GM23248 (cell line): ENCODE data around the gene TRAF7. TPM values are rescaled to one million over a fixed set of nuclear protein-coding genes. Genes with fewer than 3 reads are reported as not detected.

Experiments used
- DNase-seq: peaks from one replicate; pipeline ENCODE4 v3.0.0-alpha.2; 2015
- H2AFZ ChIP-seq: fragments of 200-600 bp; sonication (generic); 2 replicates; pipeline ENCODE4 v1.6.1; 2016; ENCODE audit warnings: antibody characterized with exemption
- H3F3A ChIP-seq: fragments of 200-600 bp; sonication (generic); 2 replicates; pipeline ENCODE4 v1.6.1; 2016; ENCODE audit warnings: mild to moderate bottlenecking, antibody characterized with exemption, mixed run types; ENCODE audit not compliant: insufficient read depth
- H3K27ac ChIP-seq: fragments of 200-600 bp; sonication (generic); 2 replicates; pipeline ENCODE4 v1.5.1; 2016; ENCODE audit warnings: mild to moderate bottlenecking
- H3K27me3 ChIP-seq: fragments of 200-600 bp; sonication (generic); replicated peaks from 2 replicates; pipeline ENCODE4 v1.6.1; 2016; ENCODE audit warnings: mild to moderate bottlenecking; ENCODE audit not compliant: insufficient read depth
- H3K36me3 ChIP-seq: fragments of 200-600 bp; sonication (generic); 2 replicates; pipeline ENCODE4 v1.6.1; 2016; ENCODE audit warnings: low read depth, mild to moderate bottlenecking
- H3K4me1 ChIP-seq: fragments of 200-600 bp; sonication (generic); 2 replicates; pipeline ENCODE4 v1.6.1; 2016; ENCODE audit warnings: mild to moderate bottlenecking; ENCODE audit not compliant: insufficient read depth
- H3K4me2 ChIP-seq: fragments of 200-600 bp; sonication (generic); one replicate; pipeline ENCODE4 v1.6.1; 2016; ENCODE audit warnings: mild to moderate bottlenecking; ENCODE audit not compliant: unreplicated experiment
- H3K4me3 ChIP-seq: fragments of 200-600 bp; sonication (generic); 2 replicates; pipeline ENCODE4 v1.5.1; 2016; ENCODE audit warnings: mild to moderate bottlenecking
- H3K79me2 ChIP-seq: fragments of 200-600 bp; sonication (generic); 2 replicates; pipeline ENCODE4 v1.6.1; 2016; ENCODE audit warnings: mild to moderate bottlenecking; ENCODE audit not compliant: insufficient read depth
- H3K9ac ChIP-seq: fragments of 200-600 bp; sonication (generic); 2 replicates; pipeline ENCODE4 v1.6.1; 2016; ENCODE audit warnings: mild to moderate bottlenecking
- H3K9me2 ChIP-seq: fragments of 200-600 bp; sonication (generic); 2 replicates; pipeline ENCODE4 v1.6.1; 2016; ENCODE audit warnings: mixed run types, mild to moderate bottlenecking, moderate library complexity; ENCODE audit not compliant: insufficient read depth
- H3K9me3 ChIP-seq: fragments of 200-600 bp; sonication (generic); one replicate; pipeline ENCODE4 v1.6.1; 2017; ENCODE audit warnings: low read depth
- H4K20me1 ChIP-seq: fragments of 200-600 bp; sonication (generic); 2 replicates; pipeline ENCODE4 v1.6.0; 2016; ENCODE audit not compliant: insufficient read depth
- EZH2 ChIP-seq: fragments of 200-600 bp; sonication (generic); IDR thresholded peaks from 2 replicates; pipeline ENCODE4 v1.6.1; 2018; ENCODE audit warnings: antibody characterized with exemption, mild to moderate bottlenecking; ENCODE audit not compliant: insufficient read depth, poor library complexity, severe bottlenecking
- EZH2phosphoT487 ChIP-seq: fragments of 200-600 bp; sonication (generic); IDR thresholded peaks from 2 replicates; pipeline ENCODE4 v1.6.1; 2018; ENCODE audit warnings: antibody characterized with exemption, moderate library complexity, mild to moderate bottlenecking, low read depth; ENCODE audit not compliant: insufficient read depth
- WGBS, 2 experiments: methylation state at CpG; one replicate each; pipeline ENCODE4 v1.1.6; 2015 to 2017; ENCODE audit warnings: low lambda C conversion rate in 2 of 2, low coverage in 1 of 2; ENCODE audit errors: missing lambda C conversion rate in 2 of 2; 5-methylcytosine and 5-hydroxymethylcytosine counted together
- in situ Hi-C: fragments of 300-500 bp; cut with MboI; formaldehyde crosslinking; loops from 2 replicates; pipeline ENCODE4 v1.15.0; 2020
- polyA plus RNA-seq: library from polyadenylated mRNA; unstranded; fragments of >200 nt; fragmentation: Nextera tagmentation; extraction: Ambion mirVana; gene quantifications from 2 replicates; pipeline ENCODE4 v1.2.1, GENCODE V29; 2016
- total RNA-seq: library from RNA; depleted of rRNA; stranded (reverse); fragments of >200 nt; shearing (Covaris generic); gene quantifications from 2 replicates; pipeline ENCODE4 v1.2.3, GENCODE V29; 2014

Gene TRAF7
- total and polyA plus RNA-seq, 2 experiments from 2014 or later: 29.3 to 72.7 TPM

GRCh38 chr16:2174396-2175131, 19.0 kb downstream of the TRAF7 start:
- in situ Hi-C loops: no loop called here
- WGBS, 2 experiments: 93% methylated on average over 21 of the region's 21 CpGs
- TF ChIP-seq EZH2phosphoT487 (no peak), EZH2 (no peak)

GRCh38 chr16:2175454-2175853, 19.9 kb downstream of the TRAF7 start:
- TF ChIP-seq EZH2phosphoT487 (no peak), EZH2 (no peak)
- H4K20me1 ChIP-seq: no peaks in the 10 kb centered on the region
- H3K27ac ChIP-seq: no peak overlapping the region
- no peak overlapping the region for H3K9ac ChIP-seq
- no peak for DNase-seq
- H3K4me1 ChIP-seq: no peaks in the 10 kb centered on the region
- H3K4me3 ChIP-seq: no peak overlapping the region
- in situ Hi-C loops: no loop called here
- no peaks in the 10 kb centered on the region for H3F3A ChIP-seq
- no peaks in the 10 kb centered on the region for H3K9me3 ChIP-seq
- H2AFZ ChIP-seq: no peak overlapping the region
- 95 to 99% methylated on average over 8 to 9 of the region's 10 CpGs for WGBS, 2 experiments
- H3K79me2 ChIP-seq: no peaks in the 10 kb centered on the region
- H3K27me3 ChIP-seq: no peaks in the 10 kb centered on the region
- no peaks in the 10 kb centered on the region for H3K9me2 ChIP-seq
- H3K36me3 ChIP-seq: no peaks in the 10 kb centered on the region; the same call in 1 of the 2 replicates
- H3K4me2 ChIP-seq: no peak overlapping the region

More at GRCh38 chr16:2174396-2175131, 19.0 kb downstream of the TRAF7 start:
- no peaks in the 10 kb centered on the region for H3K79me2 ChIP-seq
- no peak overlapping the region for H2AFZ ChIP-seq
- no peaks in the 10 kb centered on the region; the same call in 1 of the 2 replicates for H3K36me3 ChIP-seq
- no peak overlapping the region for H3K4me3 ChIP-seq
- H3K27me3 ChIP-seq: no peaks in the 10 kb centered on the region
- no peaks in the 10 kb centered on the region for H3K9me3 ChIP-seq
- no peaks in the 10 kb centered on the region for H3F3A ChIP-seq
- DNase-seq: no peak
- no peak overlapping the region for H3K9ac ChIP-seq
- H3K27ac ChIP-seq: no peak overlapping the region
- no peak overlapping the region for H3K4me2 ChIP-seq
- H4K20me1 ChIP-seq: no peaks in the 10 kb centered on the region
- H3K9me2 ChIP-seq: no peaks in the 10 kb centered on the region
- no peaks in the 10 kb centered on the region for H3K4me1 ChIP-seq

- no peak for DNase-seq
- no peaks in the 10 kb centered on the region for H4K20me1 ChIP-seq
- in situ Hi-C loops: no loop called here
- no peaks in the 10 kb centered on the region for H3K4me1 ChIP-seq
- H3K4me3 ChIP-seq: no peak overlapping the region
- H3K9ac ChIP-seq: no peak overlapping the region
- H2AFZ ChIP-seq: no peak overlapping the region
- H3K79me2 ChIP-seq: no peaks in the 10 kb centered on the region
- H3F3A ChIP-seq: no peaks in the 10 kb centered on the region
- 95% methylated on average over 22 to 23 of the region's 23 CpGs for WGBS, 2 experiments
- H3K4me2 ChIP-seq: no peak overlapping the region
- no peak for TF ChIP-seq EZH2
- no peak for TF ChIP-seq EZH2phosphoT487
- no peaks in the 10 kb centered on the region for H3K9me2 ChIP-seq
- no peaks in the 10 kb centered on the region; the same call in 1 of the 2 replicates for H3K36me3 ChIP-seq
- no peaks in the 10 kb centered on the region for H3K27me3 ChIP-seq
- H3K9me3 ChIP-seq: no peaks in the 10 kb centered on the region
- H3K27ac ChIP-seq: no peak overlapping the region
Observed at GRCh38 chr16:2176047-2176446, 20.5 kb downstream of the TRAF7 start.

- 88 to 89% methylated on average over 18 of the region's 18 CpGs for WGBS, 2 experiments
- Histone ChIP-seq H3K36me3 (no peaks in the 10 kb centered on the region; the same call in 1 of the 2 replicates), H3K4me1 (no peaks in the 10 kb centered on the region), H3K79me2 (no peaks in the 10 kb centered on the region), H3K9ac (no peak overlapping the region), H4K20me1 (no peaks in the 10 kb centered on the region), H3K9me2 (no peaks in the 10 kb centered on the region), H2AFZ (no peak overlapping the region), H3K4me2 (no peak overlapping the region), H3K27ac (no peak overlapping the region), H3F3A (no peaks in the 10 kb centered on the region), H3K27me3 (no peaks in the 10 kb centered on the region), H3K9me3 (no peaks in the 10 kb centered on the region), H3K4me3 (no peak overlapping the region)
- TF ChIP-seq EZH2: no peak
- TF ChIP-seq EZH2phosphoT487: no peak
- in situ Hi-C loops: no loop called here
- DNase-seq: no peak
Observed at GRCh38 chr16:2177101-2177500, 21.5 kb downstream of the TRAF7 start.
